Endothelial cell of umbilical vein (primary cell): ENCODE results near the gene RSKR. TPM values are rescaled to one million over a fixed set of nuclear protein-coding genes. Genes with fewer than 3 reads are reported as not detected.

Source experiments
- BruUV-seq: library from RNA; stranded (reverse); fragments of 400-500 nt; replicated peaks from 2 replicates; lab custom pipeline; 2021; lab: Mats Ljungman, UMichigan
- CTCF ChIA-PET: fragments of 300-600, 350-600 bp; sonication (Branson Sonifier 250); formaldehyde crosslinking; loops from one replicate; lab custom pipeline; 2021; ENCODE audit warnings: antibody characterized with exemption, inconsistent platforms; lab: Charles Lee
- POLR2A ChIA-PET: fragments of 300-600, 350-600 bp; sonication (Branson Sonifier 250); formaldehyde crosslinking; loops from one replicate; lab custom pipeline; 2021; ENCODE audit warnings: antibody characterized with exemption, inconsistent platforms; lab: Charles Lee
- DNase-seq: peaks from one replicate; pipeline ENCODE4 v3.0.0-alpha.2; 2011; ENCODE audit warnings: low read depth, low spot score
- FAIRE-seq: peaks from 2 replicates; lab custom pipeline; 2011; peaks lifted over from hg19 to GRCh38; lab: Jason Lieb, UNC
- H2AFZ ChIP-seq: 2 replicates; pipeline ENCODE4 v1.6.0; 2012; ENCODE audit warnings: low read depth, low read length, control low read depth, inconsistent platforms
- H3K27ac ChIP-seq: 2 replicates; pipeline ENCODE4 v1.5.1; 2011; ENCODE audit warnings: low read depth, mild to moderate bottlenecking, control low read depth, low read length, moderate library complexity; ENCODE audit not compliant: insufficient read depth
- H3K27me3 ChIP-seq, 2 experiments: 2 replicates each; pipeline versions ENCODE4 v1.6.0 to v1.6.1; 2011; ENCODE audit warnings: low read length in 2 of 2, mixed read lengths in 1 of 2; ENCODE audit not compliant: control insufficient read depth in 2 of 2, insufficient read depth in 2 of 2
- H3K36me3 ChIP-seq, 2 experiments: 2 replicates in 1 of 2; 3 replicates in 1 of 2; pipeline ENCODE4 v1.5.1; 2011; ENCODE audit warnings: low read length in 2 of 2, mild to moderate bottlenecking in 1 of 2, moderate library complexity in 1 of 2; ENCODE audit not compliant: control insufficient read depth in 2 of 2, insufficient read depth in 2 of 2; ENCODE audit errors: extremely low read depth in 1 of 2
- H3K4me1 ChIP-seq: 3 replicates; pipeline ENCODE4 v1.5.1; 2011; ENCODE audit warnings: mild to moderate bottlenecking, low read length; ENCODE audit not compliant: control insufficient read depth, insufficient read depth; ENCODE audit errors: extremely low read depth
- H3K4me2 ChIP-seq: 2 replicates; pipeline ENCODE4 v1.6.1; 2011; ENCODE audit warnings: low read length, control low read depth, mixed read lengths; ENCODE audit not compliant: insufficient read depth
- H3K4me3 ChIP-seq, 3 experiments: fragments of 200-600 bp in 1 of 3; sonication (generic), shearing (Covaris generic) in 1 of 3; replicated peaks in 1 of 3; 2 replicates each; pipeline ENCODE4 v1.5.1; 2011 to 2016; ENCODE audit warnings: control low read depth in 3 of 3, low read length in 3 of 3, mild to moderate bottlenecking in 2 of 3, inconsistent platforms in 1 of 3, low read depth in 1 of 3, moderate library complexity in 1 of 3; ENCODE audit not compliant: insufficient read depth in 1 of 3
- H3K79me2 ChIP-seq: 2 replicates; pipeline ENCODE4 v1.6.0; 2012; ENCODE audit warnings: low read length, inconsistent platforms; ENCODE audit not compliant: control insufficient read depth, insufficient read depth
- H3K9ac ChIP-seq: replicated peaks from 2 replicates; pipeline ENCODE3; 2011; ENCODE audit warnings: low read length, control low read depth; ENCODE audit not compliant: insufficient read depth; ENCODE audit errors: extremely low read depth
- H3K9me1 ChIP-seq: replicated peaks from 3 replicates; pipeline ENCODE4 v1.6.0; 2011; ENCODE audit warnings: mild to moderate bottlenecking, low read length; ENCODE audit not compliant: control insufficient read depth, insufficient read depth; ENCODE audit errors: extremely low read depth
- H3K9me3 ChIP-seq: replicated peaks from 2 replicates; pipeline ENCODE4 v1.5.1; 2012; ENCODE audit warnings: low read length, inconsistent platforms; ENCODE audit not compliant: control insufficient read depth, insufficient read depth
- H4K20me1 ChIP-seq: replicated peaks from 2 replicates; pipeline ENCODE3; 2011; ENCODE audit warnings: mild to moderate bottlenecking, low read length; ENCODE audit not compliant: control insufficient read depth, insufficient read depth; ENCODE audit errors: extremely low read depth
- CTCF ChIP-seq, 2 donors: IDR thresholded peaks; 1 replicate in 1 of 2; 2 replicates in 1 of 2; pipeline ENCODE4 v1.5.1; 2011; ENCODE audit warnings: low read length in 2 of 2, mild to moderate bottlenecking in 2 of 2, moderate library complexity in 2 of 2, control low read depth in 1 of 2, inconsistent platforms in 1 of 2, low read depth in 1 of 2; ENCODE audit not compliant: insufficient read depth in 1 of 2; ENCODE audit errors: extremely low read depth in 1 of 2
- EZH2 ChIP-seq: IDR thresholded peaks from 2 replicates; pipeline ENCODE4 v1.6.1; 2012; ENCODE audit warnings: borderline replicate concordance, low read depth, mild to moderate bottlenecking, moderate library complexity, low read length, inconsistent platforms; ENCODE audit not compliant: severe bottlenecking
- FOS ChIP-seq: IDR thresholded peaks from 2 replicates; pipeline ENCODE4 v1.6.1; 2011; ENCODE audit warnings: mild to moderate bottlenecking, low read length, moderate library complexity, borderline replicate concordance; ENCODE audit not compliant: insufficient read depth
- GATA2 ChIP-seq: IDR thresholded peaks from 2 replicates; pipeline ENCODE4 v1.7.0; 2011; ENCODE audit warnings: low read depth, mild to moderate bottlenecking, moderate library complexity, mixed read lengths, low read length; ENCODE audit not compliant: insufficient read length, insufficient read depth
- JUN ChIP-seq: IDR thresholded peaks from 2 replicates; pipeline ENCODE4 v1.6.1; 2011; ENCODE audit warnings: borderline replicate concordance, low read depth; ENCODE audit not compliant: insufficient read length, insufficient read depth
- MAX ChIP-seq: IDR thresholded peaks from 2 replicates; pipeline ENCODE4 v1.6.1; 2011; ENCODE audit not compliant: insufficient read depth, insufficient read length
- MYC ChIP-seq: IDR thresholded peaks from one replicate; pipeline ENCODE4 v1.6.1; 2011; ENCODE audit warnings: mild to moderate bottlenecking, low read depth, low read length
- POLR2A ChIP-seq: IDR thresholded peaks from 2 replicates; pipeline ENCODE4 v1.6.1; 2012; ENCODE audit warnings: low read depth, mild to moderate bottlenecking, control low read depth, low read length
- POLR2AphosphoS5 ChIP-seq: IDR thresholded peaks from 2 replicates; pipeline ENCODE4 v1.6.1; 2012; ENCODE audit warnings: low read depth, mild to moderate bottlenecking, control low read depth, low read length, moderate library complexity; ENCODE audit not compliant: insufficient read depth
- dilution Hi-C: fragments of 300-500 bp; cut with MboI; formaldehyde crosslinking; loops from one replicate; pipeline ENCODE4 v1.15.0; 2019; ENCODE audit warnings: low sequenced_read_pairs; ENCODE audit not compliant: extremely low pct_ligation_motif_present
- intact Hi-C: fragments of 100-400 bp; cut with micrococcal nuclease; formaldehyde crosslinking; loops from one replicate; pipeline ENCODE4 v1.10.0; 2022
- polyA plus RNA-seq, 4 experiments: library from polyadenylated mRNA; depleted of rRNA in 3 of 4; stranded (reverse) in 3 of 4; unstranded in 1 of 4; fragments of >200 nt; gene quantifications; 2 replicates each; pipeline versions ENCODE4 v1.2.1 to v1.2.3, GENCODE V29; 2011 to 2012; ENCODE audit warnings: missing spikeins in 1 of 4
- total RNA-seq: library from RNA; stranded (reverse); gene quantifications from 2 replicates; pipeline ENCODE4 v1.2.3, GENCODE V29; 2021

The RSKR gene
- total and polyA plus RNA-seq, 2 donors (not counting 3 experiments of a cell fraction or from before 2014, with no cell fraction given) = 10.0 to 19.9 TPM

- DNase-seq = no peak
- Histone ChIP-seq H3K9ac (no peak overlapping the region), H3K9me1 (no peaks in the 10 kb centered on the region), H3K27me3 (no peaks in the 10 kb centered on the region), H3K4me1 (peaks cover 12% of the 10 kb centered on the region), H3K4me2 (peak overlapping the region; percentile 79), H3K36me3 (no peaks in the 10 kb centered on the region), H4K20me1 (no peaks in the 10 kb centered on the region), H3K4me3 (peak overlapping the region in 1 of 3 experiments; percentile 52), H3K27ac (no peak overlapping the region), H3K79me2 (peaks cover 15% of the 10 kb centered on the region), H2AFZ (no peak overlapping the region), H3K9me3 (no peaks in the 10 kb centered on the region)
- intact Hi-C loops = no loop called here
- TF ChIP-seq POLR2A = no peak
- TF ChIP-seq JUN = no peak
- dilution Hi-C loops = no loop called here
- ChIA-PET CTCF (interaction anchor here (0.9 to 1.8 kb wide), 5 partner anchors 20 to 78 kb away, joined by 3 to 9 read pairs (median 3); no protein-coding TSS in a partner anchor), POLR2A (no interaction called here)
- no TSS peak for BruUV-seq
- no peak for FAIRE-seq
Measured at GRCh38 chr17:28572259-28573039, 41.5 kb downstream of the RSKR start.

- Histone ChIP-seq H3K9ac (peak within 1 kb of the TSS; percentile 62), H2AFZ (peak within 1 kb of the TSS; percentile 66), H3K27ac (peak within 1 kb of the TSS; percentile 15), H4K20me1 (no peaks in the 10 kb centered on the region), H3K9me1 (no peaks in the 10 kb centered on the region), H3K9me3 (no peaks in the 10 kb centered on the region), H3K4me3 (peak within 1 kb of the TSS; percentile 52 to 73 (median 64)), H3K27me3 (no peaks in the 10 kb centered on the region), H3K36me3 (no peaks in the 10 kb centered on the region), H3K79me2 (peaks cover 17% of the 10 kb centered on the region), H3K4me1 (peaks cover 10% of the 10 kb centered on the region), H3K4me2 (peak within 1 kb of the TSS; percentile 84)
- TF ChIP-seq MYC = no peak
- TF ChIP-seq POLR2AphosphoS5 = peak; percentile 53
- TF ChIP-seq POLR2A = peak; percentile 81
- TF ChIP-seq CTCF (IDR thresholded peaks at IDR 0.05; ENCODE audit: extremely low read depth in 1 of 2, insufficient read depth in 1 of 2, low read depth in 1 of 2, low read length in 2 of 2) = no peak
- TF ChIP-seq MAX = no peak
- no peak for TF ChIP-seq GATA2
- TF ChIP-seq FOS = no peak
- TF ChIP-seq JUN = no peak
- TF ChIP-seq EZH2 = no peak
- POLR2A ChIA-PET = interaction anchor here (1.0 kb wide), 1 partner anchor 26 kb away, joined by 5 read pairs; no protein-coding TSS in a partner anchor
- CTCF ChIA-PET = interaction anchor here (0.9 to 1.8 kb wide), 12 partner anchors 10 to 77 kb away, joined by 3 to 9 read pairs (median 3); no protein-coding TSS in a partner anchor
- no TSS peak for BruUV-seq
- peak; percentile 94 for DNase-seq
- FAIRE-seq = peak; percentile 97
- intact Hi-C loops (loop anchor here (2.0 kb wide), 1 partner anchor 19 kb away; the partner anchor contains the start of gene UNC119), dilution Hi-C loops (no loop called here)
Measured at GRCh38 chr17:28571361-28572122, 42.4 kb downstream of the RSKR start, which contains the start of gene PIGS. PIGS (minus strand) TSS chr17:28571524; CDS start chr17:28571496, 28 bp downstream.
